ENCODE data around the gene CDC14B.
"Not testable (repeated sequence)": the region's sequence is repeated elsewhere in the genome, so short reads cannot be mapped to it uniquely, and the experiment has no call there.

CDC14B gene

GRCh38 chr9:96619491-96620180 lies at the start of gene CDC14B:
CDC14B (minus strand) TSS chr9:96619843; CDS start chr9:96619378, 465 bp downstream.
- DNase-seq (ENCODE audit: low read depth) = peak; percentile 69

DNA sequence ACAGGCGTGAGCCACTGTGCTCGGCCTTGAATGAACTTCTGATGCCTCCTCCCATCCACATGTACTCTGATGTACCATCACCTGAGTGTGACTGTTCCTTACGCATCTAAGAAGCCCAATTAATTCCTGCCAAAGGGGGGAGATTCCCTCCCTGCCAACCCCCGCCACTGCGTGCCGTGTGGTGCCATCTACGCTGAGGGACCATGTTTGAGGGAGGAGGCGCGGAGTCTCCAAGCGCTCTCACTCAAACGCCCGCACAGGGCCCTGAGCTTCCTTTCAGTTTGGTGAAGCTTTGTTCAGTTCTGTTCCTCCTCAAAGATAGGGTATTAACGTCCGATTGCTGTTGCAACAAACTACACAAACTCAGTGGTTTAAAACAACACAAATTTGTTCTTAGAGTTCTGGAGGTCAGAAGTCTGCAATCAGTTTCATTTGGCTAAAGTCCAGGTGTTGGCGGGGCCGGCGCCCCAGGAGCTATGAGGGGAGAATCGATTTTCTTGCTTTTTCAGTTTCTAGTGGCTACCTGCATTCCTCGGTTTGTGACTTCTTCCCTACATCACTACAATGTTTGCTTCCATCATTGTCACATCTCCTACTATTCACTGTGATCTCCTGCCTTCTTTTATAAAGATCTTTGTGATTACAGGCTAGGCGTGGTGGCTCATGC lies 49.4 kb upstream of the CDC14B start:
- DNase-seq (ENCODE audit: low read depth) = no peak

GRCh38 chr9:96667363-96667728 lies 47.7 kb upstream of the CDC14B start:
- DNase-seq (ENCODE audit: low read depth) = no peak

DNA sequence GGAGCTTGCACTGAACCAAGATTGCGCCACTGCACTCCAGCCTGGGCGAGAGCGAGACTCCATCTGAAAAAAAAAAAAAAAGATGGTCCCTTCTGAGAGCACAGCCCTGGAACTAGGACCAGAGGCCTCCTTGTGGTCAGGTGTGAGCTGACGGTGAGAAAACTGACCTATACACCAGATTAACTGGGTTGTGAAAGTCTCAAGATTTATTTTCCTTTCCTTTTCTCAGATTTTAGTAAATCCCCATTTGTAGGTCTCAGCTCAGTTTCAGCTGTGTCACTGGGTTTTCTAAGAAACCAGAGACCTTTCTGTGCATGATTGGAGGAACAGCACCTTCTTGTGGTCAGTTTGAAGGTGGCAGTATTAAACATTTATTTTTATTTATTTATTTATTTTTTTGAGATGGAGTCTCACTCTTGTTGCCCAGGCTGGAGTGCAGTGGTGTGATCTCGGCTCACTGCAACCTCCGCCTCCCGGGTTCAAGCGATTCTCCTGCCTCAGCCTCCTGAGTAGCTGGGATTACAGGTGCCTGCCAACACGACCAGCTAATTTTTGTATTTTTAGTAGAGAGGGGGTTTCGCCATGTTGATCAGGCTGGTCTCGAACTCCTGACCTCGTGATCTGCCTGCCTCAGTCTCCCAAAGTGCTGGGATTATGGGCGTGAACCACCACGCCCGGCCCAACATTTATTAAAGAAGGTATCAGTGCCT lies 47.2 kb upstream of the CDC14B start:
- DNase-seq (ENCODE audit: low read depth) = not testable (repeated sequence)

GRCh38 chr9:96665789-96666188 lies 46.1 kb upstream of the CDC14B start:
- no peak for DNase-seq (ENCODE audit: low read depth)

DNA sequence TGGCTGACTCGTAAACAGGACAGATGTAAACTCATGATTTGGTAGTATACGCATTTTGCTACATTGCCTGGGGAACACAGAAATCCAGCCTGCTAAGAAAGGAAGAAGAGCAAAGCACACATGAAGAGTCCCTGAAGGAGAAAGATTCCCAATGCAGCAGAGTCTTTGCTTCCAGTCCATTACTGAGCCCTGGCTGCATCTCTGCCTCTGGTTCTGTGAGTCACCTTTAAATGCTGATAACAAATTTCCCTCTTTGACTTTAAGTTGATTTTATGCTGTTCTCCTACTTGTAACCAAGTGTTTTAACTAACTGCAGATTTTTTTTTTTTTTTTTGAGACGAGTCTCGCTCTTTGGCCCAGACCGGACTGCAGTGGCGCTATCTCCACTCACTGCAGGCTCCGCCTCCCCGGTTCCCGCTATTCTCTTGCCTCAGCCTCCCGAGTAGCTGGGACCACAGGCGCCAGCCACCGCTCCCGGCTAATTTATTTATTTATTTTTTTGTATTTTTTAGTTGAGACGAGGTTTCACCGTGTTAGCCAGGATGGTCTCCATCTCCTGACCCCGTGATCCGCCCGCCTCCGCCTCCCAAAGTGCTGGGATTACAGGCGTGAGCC lies 44.0 kb upstream of the CDC14B start:
- no peak for DNase-seq (ENCODE audit: low read depth)

GRCh38 chr9:96661711-96662110 lies 42.1 kb upstream of the CDC14B start:
- no peak for DNase-seq (ENCODE audit: low read depth)

DNA sequence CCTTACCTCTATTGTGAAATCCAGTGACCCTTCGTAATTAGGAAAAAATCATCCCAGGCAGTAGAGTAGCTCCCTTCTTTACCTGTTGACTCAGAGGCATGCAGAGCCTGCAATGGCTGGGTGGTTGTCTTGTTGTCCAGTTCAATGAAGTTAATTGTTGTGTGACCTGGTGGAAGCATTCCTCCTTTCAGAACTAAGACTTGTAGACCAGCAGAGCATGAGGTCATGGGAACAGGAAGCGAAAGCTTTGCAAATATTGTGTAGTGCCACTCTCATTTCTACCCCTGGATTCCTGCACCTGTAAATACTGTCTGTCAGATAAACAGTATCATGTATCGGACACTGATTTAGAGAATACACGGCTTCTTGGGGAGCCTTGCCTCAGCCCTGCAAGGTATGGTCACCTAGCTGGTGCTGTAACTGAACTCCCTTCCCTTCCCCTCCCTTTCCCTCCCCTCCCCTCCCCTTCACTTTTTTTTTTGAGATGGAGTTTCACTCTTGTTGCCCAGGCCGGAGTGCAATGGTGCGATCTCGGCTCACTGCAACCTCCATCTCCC lies 41.1 kb upstream of the CDC14B start:
- DNase-seq (ENCODE audit: low read depth) = no peak

DNA sequence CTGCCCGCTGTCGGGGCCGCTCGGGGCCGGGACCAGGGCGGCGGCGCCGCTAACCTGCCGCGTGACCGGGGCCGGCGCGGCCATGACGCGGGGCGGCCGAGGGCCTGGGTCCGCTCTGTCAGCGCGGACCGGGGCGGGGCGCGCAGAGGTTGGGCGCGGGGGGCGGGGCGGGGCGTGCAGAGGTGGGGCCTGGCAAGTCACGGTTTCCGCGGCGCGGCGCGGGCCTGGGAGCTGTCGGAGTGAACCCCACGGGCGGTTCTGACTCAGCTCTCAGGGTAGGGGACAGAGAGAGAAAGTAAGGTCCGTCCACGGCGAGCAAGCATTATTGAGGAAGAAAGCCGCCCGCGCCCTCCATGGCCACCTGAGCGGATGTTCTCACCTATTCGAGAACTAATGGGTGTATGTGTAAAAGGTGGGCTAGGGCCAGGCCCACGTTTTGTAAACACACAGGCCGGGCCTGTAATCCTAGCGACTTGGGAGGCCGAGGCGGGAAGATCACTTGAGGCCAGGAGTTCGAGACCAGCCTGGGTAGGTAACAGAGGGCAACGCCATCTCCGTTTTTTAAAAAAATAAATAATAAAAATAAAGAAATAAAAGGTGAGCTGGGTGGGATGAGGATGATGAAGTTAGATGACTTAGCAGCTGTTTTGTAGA lies 35.7 kb upstream of the CDC14B start, which contains the start of gene PRXL2C:
Gene PRXL2C, minus strand, starts transcription at position 120 of the 654 bp plus-strand sequence. Its CDS starts 36 bp downstream, at position 84.
- DNase-seq (ENCODE audit: low read depth) = peak; percentile 72

DNA sequence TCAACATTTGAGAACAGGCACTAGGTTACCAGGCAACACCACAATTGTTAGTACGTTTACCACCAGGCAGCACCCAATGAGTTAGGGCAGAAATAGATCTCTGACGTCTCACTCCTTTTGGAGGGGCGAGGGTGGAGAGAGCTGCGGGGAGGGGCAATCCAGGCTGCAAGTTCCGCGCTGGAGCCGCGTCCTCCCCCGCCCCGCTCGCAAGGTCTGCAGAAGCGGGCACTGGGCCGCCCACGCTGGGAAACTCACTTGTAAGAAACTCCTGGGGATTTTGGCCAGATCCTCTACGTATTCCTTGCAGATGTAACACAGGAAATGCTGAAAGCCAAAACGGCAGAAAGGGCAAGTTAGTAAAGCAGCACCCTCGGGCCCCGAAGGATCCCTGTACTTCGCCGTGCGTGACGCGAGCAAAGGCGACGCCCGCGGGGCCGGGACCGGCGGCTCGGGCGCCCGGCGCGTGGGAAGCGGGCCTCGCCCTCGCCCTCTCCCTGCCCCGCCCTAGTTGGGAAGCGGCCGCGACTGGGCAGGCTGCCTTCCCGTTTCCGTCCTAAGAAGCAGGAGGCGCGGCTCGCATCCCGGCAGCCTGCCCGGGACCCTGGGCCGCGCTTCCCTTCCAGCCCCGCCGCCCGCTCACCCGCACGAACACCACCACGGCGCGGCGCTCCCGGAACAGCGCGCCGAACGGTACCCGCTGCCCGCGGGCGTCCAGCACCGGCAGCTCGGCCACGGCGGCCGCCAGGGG lies 35.0 kb upstream of the CDC14B start:
- DNase-seq (ENCODE audit: low read depth) = peak; percentile 44

DNA sequence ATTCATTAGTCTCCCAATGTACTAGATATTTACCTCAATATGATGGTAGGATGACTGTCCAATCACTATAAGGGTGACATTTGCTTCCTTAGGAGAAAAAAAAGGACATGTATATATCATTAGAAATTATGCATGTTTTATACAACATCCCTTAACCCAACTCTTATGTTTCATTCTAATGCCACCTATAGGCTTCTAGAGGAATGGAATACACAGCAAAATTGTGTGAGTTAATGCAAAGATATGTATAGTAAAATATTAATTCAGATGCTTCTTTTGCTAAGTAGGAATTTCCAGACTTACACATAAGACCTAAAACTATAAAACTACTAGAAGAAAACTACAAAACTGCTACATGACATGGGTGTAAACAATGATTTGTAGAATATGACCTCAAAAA lies 32.0 kb upstream of the CDC14B start:
- DNase-seq (ENCODE audit: low read depth) = no peak

DNA sequence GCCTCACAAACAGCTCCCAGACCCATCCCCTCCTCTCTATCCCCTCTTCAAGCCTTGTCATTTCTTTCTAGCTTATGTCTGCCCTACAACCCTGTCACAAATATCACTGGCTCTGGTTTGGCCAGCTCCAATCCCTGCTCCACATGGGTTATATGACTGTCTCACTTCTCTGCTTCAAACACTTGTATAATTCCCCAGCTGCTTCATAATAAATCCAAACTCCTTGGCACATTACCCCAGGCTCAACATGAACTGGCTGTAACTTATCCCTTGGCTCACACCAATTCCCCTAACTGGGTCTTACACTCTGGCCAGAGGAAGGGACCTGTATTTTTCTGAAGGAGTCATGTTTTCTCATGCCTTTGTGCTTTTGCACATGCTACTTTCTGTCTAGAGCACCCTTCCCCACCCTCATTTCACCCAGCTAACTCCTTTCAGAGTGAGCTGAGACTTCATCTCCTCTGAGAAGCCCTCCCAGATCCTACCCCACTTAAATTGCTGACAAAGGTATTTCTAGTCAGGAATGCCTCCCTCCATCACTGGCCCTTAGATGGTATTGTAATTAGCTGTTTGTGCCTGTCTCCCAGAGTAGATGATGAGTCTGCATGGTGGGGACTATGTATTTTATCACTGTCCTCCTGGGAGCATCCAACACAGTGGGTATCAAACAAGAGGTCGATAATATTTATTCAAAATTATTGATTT lies 30.1 kb upstream of the CDC14B start:
- no peak for DNase-seq (ENCODE audit: low read depth)

DNA sequence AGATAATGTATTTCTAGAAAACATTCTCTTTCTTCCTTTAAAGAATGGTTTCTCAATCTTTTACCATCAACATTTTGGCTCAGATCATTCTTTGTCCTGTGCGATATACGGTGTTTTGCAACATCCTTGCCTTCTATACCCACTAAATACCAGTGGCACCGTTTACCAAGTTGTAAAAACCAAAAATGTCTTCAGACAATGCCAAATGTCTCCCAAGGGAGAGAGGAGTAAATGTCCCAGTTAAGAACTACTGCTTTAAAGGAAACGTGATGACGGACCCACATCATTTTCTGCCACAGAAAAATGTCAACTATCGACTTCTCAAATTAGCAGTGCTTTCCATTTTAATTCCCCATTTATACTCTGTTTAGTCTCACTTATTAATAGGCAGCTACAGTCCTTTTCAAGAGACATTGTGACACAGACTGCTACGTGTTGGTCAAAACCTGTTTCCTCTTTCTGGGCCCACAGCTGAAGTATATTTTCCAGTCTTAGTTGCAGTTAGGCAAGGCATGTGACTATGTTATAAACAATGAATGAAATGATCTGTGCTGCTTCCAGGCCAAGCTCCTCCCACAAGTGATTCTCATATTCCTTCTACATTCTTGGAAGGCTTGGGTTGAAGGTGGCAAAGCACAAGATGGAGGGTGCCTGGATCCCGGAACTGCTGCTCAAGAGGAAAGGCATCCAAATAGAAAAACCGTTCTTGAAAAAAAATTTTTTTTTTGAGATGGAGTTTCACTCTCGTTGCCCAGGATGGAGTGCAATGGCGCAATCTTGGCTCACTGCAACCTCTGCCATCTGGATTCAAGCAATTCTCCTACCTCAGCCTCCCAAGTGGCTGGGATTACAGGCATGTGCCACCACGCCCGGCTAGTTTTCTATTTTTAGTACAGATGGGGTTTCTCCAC lies 26.7 kb upstream of the CDC14B start:
- DNase-seq (ENCODE audit: low read depth) = no peak

DNA sequence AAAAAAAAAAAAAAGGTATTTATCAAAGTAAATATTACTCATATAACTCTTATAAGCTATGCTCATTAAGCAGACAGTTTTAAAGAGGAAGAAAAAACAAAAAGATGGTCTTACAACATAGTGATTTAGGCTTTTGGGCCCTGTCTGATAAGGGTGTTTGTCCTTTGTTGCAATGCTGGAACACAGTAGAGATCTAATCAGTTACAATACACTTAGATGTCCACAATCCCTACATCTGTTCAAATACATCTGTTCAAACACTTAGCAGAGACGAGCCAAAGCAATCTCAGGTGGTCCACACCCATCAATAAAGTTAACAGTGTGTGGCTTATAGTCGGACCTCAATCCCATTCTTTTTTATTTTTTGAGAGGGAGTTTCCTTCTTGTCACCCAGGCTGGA lies 24.5 kb upstream of the CDC14B start:
- DNase-seq (ENCODE audit: low read depth) = no peak

DNA sequence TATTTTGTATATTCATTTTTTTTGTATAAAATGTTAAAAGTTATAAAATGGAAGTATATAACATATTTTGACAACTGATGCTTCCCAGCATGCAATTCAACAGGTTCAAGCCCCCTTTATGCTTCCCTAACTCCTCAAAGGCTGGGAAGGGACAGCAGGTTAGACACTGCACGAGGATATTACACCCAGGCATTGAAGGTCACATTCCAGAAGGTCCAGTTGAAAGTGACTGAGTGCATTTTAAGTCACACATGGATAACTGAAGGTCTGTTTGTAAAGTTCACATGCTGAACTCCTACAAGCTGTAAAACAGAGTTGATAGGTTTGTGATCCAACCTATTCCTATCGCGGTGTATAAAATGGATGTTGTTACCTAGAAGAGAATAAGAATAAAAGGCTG lies 21.9 kb upstream of the CDC14B start:
- no peak for DNase-seq (ENCODE audit: low read depth)

DNA sequence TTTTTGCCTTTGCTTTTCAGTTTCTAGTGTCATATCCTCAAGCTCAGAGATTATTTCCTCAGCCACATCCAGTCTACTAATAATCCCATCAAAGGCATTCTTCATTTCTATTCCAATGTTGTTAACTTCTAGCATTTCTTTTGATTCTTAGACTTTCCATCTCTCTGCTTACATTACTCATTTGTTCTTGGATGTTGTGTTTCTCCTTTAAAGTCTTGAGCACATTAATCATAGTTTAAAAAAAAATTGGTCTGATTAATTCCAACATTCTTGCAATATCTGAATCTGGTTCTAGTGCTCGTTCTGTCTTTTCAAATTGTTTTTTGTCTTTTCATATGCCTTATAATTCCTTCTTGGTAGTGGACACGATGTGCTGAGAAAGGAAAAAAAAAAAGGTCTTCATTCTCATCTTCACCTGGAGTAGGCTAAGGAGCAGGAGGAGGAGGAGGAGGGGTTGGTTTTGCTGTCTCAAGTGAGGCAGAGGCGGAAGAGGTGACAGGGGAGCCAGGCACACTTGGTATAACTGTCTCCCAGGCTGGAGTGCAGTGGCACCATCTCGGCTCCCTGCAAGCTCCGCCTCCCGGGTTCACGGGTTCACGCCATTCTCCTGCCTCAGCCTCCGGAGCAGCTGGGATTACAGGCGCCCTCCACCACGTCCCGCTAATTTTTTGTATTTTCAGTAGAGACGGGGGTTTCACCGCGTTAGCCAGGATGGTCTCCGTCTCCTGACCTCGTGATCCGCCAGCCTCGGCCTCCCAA lies 19.1 kb upstream of the CDC14B start:
- DNase-seq (ENCODE audit: low read depth) = no peak

- no peak for DNase-seq (ENCODE audit: low read depth)
Measured at GRCh38 chr9:96636368-96636767, 16.7 kb upstream of the CDC14B start.

DNA sequence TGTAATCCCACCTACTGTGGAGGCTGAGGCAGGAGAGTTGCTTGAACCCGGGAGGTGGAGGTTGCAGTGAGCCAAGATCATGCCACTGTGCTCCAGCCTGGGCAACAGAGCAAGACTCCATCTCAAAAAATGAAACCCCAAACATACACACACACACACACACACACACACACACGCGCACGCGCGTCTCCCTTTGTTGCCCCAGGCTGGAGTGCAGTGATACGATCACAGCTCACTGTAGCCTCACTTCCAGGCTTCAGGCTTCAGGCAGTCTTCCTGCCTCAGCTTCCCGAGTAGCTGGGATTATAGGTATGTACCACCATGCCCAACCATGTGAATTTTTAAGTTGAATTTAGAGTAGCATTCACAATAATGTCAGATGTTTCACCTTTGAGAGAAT lies 13.9 kb upstream of the CDC14B start:
- DNase-seq (ENCODE audit: low read depth) = not testable (repeated sequence)

GRCh38 chr9:96626912-96627311 lies 7.3 kb upstream of the CDC14B start:
- no peak for DNase-seq (ENCODE audit: low read depth)

Measured in activated T-cell treated with anti-CD3 and anti-CD28 coated beads for 24 hours (primary cell).